ENCODE data around the gene MYLK4.
A peak's percentile ranks its signal among the peaks of the same experiment; 100 is the strongest.

Gene MYLK4

GRCh38 chr6:2656460-2657079 is 94.2 kb downstream of the MYLK4 start:
- no peak for DNase-seq (ENCODE audit: low spot score)

DNA sequence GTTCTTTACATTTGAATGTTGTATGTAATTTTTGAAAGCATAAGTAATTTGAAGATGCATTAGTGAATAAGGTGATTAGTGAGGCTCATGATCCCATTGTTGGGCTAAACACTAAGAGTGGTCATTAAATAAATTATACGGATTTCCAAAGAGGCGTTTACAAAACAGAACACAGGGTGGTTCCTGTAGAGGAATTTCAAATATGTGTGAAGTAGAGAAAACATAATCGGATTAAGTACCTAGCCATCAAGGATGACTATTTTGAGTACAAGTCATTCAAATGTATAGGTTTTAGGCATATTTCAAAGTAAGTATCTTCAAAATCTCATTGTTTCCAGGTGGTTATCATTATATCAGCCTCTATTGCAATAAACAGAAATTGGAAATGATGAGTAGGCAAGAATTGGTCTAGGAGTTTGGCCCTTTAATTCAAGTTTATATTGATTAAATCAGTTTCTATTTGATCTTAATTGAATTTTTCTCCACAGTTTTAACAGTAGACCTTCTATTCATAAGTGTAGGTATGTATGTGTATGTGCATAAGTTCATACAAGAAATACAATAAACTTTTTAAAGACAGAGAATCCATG is 94.8 kb downstream of the MYLK4 start:
- no peak for DNase-seq (ENCODE audit: low spot score)

- DNase-seq (ENCODE audit: low spot score): no peak
Measured at GRCh38 chr6:2653369-2654032, 97.2 kb downstream of the MYLK4 start.

- DNase-seq (ENCODE audit: low spot score): no peak
Measured at GRCh38 chr6:2652611-2653010, 98.1 kb downstream of the MYLK4 start.

- no peak for DNase-seq (ENCODE audit: low spot score)
Measured at GRCh38 chr6:2651961-2652360, 98.8 kb downstream of the MYLK4 start.

DNA sequence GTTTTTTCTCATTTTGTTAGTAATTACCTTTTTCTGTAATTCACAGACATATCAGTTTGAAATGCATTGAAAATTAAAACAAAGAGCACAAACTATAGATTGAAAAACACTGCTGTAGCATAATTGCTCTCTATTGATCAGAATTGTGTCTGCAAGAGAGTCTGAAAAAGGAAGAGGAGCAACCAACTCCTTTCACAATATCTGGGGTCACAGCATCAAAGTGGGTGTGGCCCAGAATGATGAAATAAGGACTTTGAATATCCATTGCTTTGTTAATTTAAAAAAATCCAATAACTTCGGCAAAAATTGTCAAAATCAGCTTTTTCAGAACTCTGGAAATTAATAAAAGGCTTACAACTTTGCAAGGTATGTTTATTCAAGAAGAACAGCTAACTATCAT is 99.2 kb downstream of the MYLK4 start:
- DNase-seq (ENCODE audit: low spot score): no peak

DNA sequence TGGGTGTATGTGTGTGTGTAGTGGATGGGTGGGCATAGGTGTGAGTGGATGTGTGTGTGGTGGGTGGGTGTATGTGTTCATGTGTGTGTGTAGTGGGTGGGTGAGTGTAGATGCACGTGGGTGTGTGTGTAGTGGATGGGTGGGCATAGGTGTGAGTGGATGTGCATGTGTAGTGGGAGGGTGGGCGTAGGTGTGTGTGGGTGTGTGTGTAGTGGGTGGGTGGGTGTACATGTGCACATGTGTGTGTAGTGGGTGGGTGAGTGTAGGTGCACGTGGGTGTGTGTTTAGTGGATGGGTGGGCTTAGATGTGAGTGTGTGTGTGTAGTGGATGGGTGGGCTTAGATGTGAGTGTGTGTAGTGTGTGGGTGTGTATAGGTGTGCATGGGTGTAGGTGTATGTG is 104.4 kb downstream of the MYLK4 start:
- DNase-seq (ENCODE audit: low spot score): no peak

DNA sequence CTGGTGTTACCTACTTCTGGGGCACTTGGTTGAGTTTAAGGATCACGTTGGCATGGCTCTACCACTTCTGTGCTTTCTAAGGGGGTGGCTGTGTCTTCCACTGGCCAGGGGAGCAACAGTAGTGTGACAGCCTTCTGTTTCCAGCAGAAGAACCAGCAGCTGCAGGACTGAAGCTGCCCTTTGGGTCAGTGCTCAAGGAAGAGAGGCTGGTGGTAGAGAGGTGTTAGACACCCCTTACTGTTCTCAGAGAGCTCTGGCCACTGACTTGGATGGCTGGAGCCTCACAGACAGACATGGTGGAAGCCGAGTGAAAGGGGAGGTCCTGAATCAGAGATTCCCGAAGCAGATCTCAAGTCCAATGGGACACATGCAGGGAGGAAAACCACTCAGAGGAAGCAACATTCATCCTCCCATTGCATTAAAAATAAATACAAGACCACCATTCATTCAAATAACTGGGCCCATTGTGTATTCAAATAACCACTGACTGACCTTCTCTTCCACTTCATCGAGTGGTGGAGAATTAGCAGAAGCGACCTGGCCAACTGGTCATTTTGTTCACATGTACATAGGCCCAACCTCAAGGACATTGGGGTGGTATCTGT is 106.7 kb downstream of the MYLK4 start:
- DNase-seq (ENCODE audit: low spot score): no peak

DNA sequence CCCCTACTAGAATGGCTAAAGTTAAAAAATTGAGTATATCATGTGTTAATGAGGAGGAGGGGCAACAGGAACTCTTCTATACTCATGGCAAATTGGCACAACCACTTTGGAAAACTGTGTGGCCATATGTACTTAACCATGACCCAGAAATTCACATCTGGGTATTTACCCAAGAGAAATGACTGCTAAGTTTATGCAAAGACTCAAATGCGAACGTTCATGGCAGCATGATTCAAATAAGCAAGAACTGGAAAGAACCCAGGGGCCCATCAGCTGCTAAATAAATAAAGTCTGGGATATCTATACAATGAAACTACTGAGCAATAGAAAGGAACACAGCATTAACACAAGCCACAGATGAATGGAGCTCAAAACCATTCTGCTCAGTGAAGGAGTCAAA is 107.6 kb downstream of the MYLK4 start:
- DNase-seq (ENCODE audit: low spot score): no peak

GRCh38 chr6:2641044-2641725 is 109.5 kb downstream of the MYLK4 start:
- no peak for DNase-seq (ENCODE audit: low spot score)

GRCh38 chr6:2640551-2640950 is 110.2 kb downstream of the MYLK4 start:
- no peak for DNase-seq (ENCODE audit: low spot score)

- no peak for DNase-seq (ENCODE audit: low spot score)
Measured at GRCh38 chr6:2639896-2640295, 110.8 kb downstream of the MYLK4 start.

GRCh38 chr6:2639167-2639566 is 111.6 kb downstream of the MYLK4 start:
- DNase-seq (ENCODE audit: low spot score): no peak

DNA sequence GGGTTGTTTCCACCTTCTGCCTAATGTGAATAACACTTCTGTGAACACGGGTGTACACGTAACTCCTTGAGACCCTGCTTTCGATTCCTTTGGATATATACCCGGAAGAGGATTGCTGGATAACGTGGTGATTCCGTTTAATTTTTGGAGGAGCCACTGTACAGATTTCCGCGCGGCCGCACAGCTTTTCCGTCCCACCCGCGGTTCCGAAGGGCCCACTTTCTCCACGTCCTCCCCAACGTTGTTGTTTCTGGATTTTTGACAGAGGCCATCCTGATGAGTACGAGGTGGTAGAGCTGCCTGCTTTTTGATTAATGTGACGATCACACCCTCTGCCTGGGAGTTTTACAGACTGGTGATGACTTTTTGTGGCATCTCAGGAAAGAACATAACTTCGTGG is 114.0 kb downstream of the MYLK4 start:
- DNase-seq (ENCODE audit: low spot score): no peak

DNA sequence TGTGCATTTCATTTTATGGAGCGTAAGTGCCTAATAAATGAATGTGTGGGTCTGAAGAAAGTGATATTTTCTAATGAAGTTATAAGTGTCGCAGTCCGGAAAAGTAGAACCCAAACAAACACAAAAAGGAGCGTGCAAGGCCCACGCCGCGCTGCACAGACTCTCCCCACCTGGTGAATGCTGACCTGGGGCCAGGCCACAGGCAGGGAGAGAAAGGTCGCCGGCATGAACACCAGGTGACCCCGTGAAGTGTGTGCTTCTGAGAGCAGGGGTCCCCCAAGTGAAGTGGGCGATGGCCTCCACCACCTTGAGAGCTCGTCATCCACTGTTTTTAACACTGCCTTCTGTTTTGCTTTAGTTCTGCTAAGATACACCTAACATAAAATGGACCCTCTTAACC is 114.8 kb downstream of the MYLK4 start:
- no peak for DNase-seq (ENCODE audit: low spot score)

DNA sequence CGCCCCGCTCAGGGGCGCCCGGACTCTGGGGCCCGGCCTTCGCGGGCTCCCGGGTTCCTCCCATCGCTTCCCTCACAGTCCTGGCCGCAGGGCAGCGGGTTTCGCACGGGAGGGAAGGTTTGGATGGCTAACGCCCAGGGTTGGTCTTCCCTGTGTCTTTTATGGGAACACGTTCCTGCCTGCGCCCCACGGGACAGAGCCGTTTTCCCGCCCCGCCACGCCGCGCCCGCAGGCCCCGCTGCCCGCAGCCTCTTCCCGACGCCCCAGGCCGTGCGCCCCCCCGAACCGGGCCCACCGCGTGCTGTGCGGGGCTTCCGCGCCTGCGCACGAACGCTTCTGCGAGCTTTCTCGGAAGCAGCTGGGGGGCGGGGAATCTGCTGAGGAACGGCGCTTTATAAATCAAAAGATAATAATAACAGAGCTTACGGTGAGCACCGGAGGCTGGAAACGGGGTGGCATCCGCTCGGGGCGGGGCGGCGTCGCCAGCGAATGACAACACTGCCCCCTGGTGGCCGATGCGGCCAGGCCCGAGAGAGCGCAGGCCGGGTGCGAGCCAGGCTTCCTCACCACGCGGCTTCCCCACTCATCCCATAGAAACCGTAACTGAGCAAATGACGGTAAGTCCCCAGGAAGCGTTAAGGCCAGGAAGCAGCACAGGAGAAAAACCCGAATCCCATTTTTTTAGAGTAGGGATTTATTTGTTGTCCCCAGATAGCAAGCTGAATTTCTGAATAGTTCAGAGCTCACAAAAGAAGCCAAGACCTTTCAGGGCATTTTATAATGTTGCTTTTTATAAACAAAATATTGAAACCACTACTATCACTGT is 116.4 kb downstream of the MYLK4 start:
- peak; percentile 79 for DNase-seq (ENCODE audit: low spot score)

- DNase-seq (ENCODE audit: low spot score): no peak
Measured at GRCh38 chr6:2633736-2634135, 117.0 kb downstream of the MYLK4 start.

GRCh38 chr6:2632976-2633584 is 117.6 kb downstream of the MYLK4 start:
- DNase-seq (ENCODE audit: low spot score): no peak

GRCh38 chr6:2632368-2632767 is 118.4 kb downstream of the MYLK4 start:
- no peak for DNase-seq (ENCODE audit: low spot score)

- no peak for DNase-seq (ENCODE audit: low spot score)
Measured at GRCh38 chr6:2630891-2631571, 119.7 kb downstream of the MYLK4 start.

GRCh38 chr6:2630359-2630758 is 120.4 kb downstream of the MYLK4 start:
- DNase-seq (ENCODE audit: low spot score): peak; percentile 46

All from hepatic stellate cell (primary cell).